SKM-1 treated with dmso at 0.1 percent for 144 hours (cell line): ENCODE results near the gene RACK1.
"Not testable (repeated sequence)": the region's sequence is repeated elsewhere in the genome, so short reads cannot be mapped to it uniquely, and the experiment has no call there.

Experiments
- DNase-seq: peaks from one replicate; lab custom pipeline; 2025; ENCODE audit not compliant: unreplicated experiment; lab: John Stamatoyannopoulos, UW

RACK1 gene

DNA sequence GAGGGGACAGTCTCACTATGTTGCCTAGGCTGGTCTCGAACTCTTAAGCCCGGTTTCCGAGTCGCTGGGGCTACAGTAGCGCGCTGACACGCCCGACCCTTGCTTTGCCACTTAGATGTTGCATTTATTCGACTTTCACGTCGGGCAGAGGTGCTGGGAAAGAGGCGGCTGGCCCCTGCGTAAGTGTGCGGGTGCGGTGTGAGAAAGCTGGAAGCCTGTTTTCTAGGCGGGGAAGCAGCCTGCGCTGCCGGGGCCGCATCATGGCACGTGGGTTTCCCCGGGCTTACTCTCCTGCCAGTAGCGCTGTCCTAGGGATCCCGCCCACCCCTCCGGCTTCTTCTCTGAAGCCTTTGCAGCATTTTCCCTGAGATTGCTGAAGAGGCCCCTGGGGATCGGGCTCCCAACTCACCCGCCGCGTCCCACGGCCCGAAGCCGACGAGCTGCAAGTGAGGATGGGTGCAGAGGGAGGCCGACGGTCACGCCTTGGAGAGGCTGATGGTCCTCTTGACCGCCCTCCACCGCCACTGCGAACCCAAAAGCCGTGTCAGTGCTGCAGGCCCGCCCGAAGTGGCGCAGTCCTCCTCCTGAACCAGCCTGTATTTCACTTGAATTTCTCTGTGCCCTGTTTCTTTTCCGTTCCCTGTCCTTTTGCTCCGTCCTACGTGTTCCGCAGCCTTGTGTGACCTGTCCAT is 26.4 kb downstream of the RACK1 start:
- DNase-seq: no peak

- DNase-seq: no peak
Observed at GRCh38 chr5:181215997-181216989, 27.4 kb downstream of the RACK1 start.

DNA sequence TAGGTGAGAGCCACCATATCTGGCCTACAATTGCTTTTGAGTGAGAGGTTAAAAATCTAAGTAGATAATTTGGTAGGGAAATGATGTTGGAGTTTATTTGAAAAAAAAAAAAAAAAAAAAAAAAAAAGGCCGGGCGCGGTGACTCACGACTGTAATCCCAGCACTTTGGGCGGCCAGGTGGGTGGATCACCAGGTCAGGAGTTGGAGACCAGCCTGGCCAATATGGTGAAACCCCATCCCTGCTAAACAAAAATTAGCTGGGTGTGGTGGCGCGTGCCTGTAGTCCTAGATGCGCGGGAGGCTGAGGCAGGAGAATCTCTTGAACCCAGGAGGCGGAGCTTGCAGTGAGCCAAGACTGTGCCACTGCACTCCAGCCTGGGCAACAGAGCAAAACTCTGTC is 29.5 kb downstream of the RACK1 start:
- not testable (repeated sequence) for DNase-seq

DNA sequence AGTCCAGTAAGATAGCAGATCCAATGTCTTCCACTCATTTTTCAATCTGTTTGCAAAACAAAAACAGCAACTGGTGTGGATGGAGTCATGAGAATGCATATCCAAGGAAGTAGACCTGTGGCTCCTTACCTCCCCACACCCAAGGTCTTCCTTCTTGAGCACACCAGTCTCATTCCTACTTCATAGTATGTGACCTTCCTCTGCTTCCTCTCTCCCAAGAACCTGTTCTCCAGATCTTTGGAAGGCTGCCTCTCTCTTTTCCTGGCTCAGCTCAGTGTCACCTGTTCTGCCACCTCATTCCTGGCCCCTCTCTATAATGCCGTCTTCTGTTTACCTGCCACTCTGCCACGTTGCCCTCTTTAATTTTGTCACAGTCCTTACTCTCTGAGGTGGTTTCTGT is 30.8 kb downstream of the RACK1 start:
- no peak for DNase-seq

DNA sequence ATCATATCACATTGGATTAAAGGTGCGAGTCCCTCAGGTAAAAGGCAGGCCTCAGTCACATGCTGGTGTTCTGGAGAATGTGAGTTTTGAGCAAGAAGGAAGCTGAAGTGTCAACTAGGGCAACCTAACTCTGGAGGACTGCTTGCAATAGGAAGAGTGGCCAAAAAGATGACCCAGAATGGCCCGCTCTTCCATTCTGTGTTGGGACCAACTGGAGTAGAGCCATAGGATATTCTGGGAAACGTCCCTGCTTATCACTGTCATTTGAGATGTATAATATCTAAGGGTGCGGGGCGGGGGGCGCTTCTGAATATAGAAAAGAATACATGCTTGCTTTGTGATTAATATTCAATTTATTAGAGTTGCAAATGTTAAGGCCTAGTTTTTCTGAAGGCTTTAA is 31.6 kb downstream of the RACK1 start:
- DNase-seq: no peak

DNA sequence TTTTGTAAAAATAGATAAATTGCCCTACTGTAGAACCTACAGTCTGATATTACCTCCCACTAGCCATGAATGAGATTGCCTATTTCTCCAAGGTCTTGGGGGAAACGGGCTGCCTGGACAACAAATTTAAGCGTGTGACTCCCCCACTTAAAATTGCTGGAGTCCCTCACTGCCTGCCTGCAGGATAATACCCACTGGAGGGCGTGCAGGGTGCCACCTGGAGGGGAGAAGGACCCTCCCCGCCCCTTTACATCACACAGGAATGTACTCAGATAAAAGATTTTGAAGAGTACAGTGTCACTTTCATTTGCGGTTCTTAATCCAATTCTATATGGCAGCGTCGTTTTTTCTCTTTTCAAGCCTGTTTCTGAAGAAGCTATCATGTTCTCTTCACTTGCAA is 32.5 kb downstream of the RACK1 start:
- no peak for DNase-seq

GRCh38 chr5:181210698-181211097 is 33.0 kb downstream of the RACK1 start:
- DNase-seq: not testable (repeated sequence)

DNA sequence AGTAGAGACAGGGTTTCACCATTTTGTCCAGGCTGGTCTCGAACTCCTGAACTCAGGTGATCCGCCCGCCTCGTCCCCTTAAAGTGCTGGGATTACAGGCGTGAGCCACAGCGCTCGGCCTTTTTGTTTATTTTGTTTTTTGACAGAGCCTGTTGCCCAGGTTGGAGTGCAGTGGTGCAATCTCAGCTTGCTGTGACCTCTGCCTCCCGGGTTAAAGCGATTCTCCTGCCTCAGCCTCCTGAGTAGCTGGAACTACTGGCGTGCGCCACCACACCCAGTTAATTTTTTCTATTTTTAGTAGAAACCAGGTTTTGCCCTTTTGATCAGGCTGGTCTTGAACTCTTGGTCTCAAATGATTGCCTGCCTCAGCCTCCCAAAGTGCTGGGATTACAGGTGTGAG is 33.6 kb downstream of the RACK1 start:
- not testable (repeated sequence) for DNase-seq

GRCh38 chr5:181209006-181209405 is 34.7 kb downstream of the RACK1 start:
- not testable (repeated sequence) for DNase-seq

- no peak for DNase-seq
Observed at GRCh38 chr5:181207960-181208253, 35.8 kb downstream of the RACK1 start.

DNA sequence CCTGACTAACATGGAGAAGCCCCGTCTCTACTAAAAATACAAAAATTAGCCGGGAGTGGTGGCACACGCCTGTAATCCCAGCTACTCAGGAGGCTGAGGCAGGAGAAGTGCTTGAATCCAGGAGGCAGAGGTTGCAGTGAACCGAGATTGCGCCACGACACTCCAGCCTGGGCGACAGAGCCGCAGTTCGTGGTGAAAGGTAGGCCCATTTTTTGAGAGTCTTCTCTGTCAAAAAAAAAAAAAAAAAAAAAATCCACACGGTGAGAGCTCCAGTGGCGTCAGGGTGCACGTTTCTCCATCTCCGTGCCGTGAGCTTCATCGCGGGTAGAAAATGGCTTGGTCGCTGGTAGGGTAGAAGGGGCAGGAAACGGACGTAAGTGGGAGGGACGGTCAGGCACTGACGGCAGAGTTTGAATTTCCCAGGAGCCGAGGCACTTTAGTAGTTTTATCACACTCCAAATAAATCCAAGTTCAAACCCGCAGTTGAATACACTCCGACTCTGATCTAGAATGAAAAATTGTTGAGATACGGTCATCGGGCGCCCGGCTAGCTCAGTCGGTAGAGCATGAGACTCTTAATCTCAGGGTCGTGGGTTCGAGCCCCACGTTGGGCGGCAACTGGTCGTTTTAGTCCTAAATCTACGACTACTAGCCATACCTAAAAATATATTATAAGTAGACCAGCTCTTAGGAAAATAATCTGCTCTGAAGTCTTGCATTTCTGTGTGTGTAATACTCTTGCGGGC is 36.3 kb downstream of the RACK1 start:
- no peak for DNase-seq

DNA sequence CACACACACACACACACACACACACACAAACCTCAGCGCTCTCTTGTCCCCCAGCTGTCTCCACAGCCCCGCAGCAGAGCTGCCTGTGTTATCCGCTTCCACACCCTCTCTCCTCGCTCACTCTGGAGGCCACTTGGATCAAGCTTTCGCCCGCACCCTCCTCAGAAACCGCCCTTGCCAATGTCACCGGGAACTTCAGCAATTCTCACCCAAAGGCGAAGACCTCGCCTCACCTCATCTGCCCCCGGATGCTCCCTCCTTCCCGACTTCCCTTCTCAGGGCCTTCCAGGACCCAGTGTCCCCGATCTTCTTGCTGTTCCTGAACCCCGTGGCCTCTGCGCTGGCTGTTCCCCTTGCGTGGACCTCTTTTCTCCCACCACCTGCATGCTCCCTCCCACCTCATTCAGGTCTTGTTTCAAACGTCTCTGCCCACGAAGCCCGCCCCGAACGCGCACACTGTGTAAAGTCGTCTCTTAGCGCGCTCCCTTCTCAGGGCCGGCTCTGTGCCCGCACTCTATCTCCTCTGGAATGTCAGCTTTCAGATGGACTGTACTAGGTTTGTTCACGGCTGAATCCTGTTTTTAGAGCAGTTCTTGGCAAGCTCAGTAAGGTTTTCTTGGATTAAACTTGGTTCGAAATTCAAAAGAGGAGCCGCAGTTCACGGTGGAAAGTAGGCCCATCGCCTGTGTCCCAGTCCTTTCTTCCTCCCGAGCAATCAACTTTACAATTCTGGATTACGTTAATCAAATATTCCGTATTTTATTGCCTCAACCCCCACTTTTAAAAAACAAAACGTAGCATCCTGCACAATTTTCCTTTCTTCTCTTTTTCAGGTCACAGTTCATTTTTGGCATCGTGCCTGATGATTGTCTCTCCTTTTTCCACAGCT is 37.7 kb downstream of the RACK1 start:
- no peak for DNase-seq

- DNase-seq: no peak
Observed at GRCh38 chr5:181204826-181205760, 38.6 kb downstream of the RACK1 start, which contains the start of gene TRIM7. TSS of gene TRIM7 (minus strand) at chr5:181205196. CDS start at chr5:181205110, 86 bp downstream.

- DNase-seq: no peak
Observed at GRCh38 chr5:181204113-181204825, 39.4 kb downstream of the RACK1 start.

DNA sequence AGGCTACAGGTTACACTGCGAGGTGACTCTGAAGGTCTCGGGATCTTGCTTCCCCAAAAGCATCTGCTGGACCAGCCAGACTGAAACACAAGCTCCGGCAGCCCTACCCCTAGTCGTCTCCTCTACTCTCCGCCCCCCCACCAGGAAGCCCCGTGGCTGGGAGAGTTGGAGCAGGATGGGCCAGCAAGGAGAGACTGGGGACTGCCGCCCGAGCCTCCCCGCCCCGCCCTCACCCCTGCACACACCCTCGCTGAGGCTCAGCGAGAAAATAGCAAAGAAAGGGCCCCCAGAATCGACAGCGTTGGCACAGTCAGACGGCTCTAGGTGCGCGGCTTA is 40.0 kb downstream of the RACK1 start:
- DNase-seq: no peak

DNA sequence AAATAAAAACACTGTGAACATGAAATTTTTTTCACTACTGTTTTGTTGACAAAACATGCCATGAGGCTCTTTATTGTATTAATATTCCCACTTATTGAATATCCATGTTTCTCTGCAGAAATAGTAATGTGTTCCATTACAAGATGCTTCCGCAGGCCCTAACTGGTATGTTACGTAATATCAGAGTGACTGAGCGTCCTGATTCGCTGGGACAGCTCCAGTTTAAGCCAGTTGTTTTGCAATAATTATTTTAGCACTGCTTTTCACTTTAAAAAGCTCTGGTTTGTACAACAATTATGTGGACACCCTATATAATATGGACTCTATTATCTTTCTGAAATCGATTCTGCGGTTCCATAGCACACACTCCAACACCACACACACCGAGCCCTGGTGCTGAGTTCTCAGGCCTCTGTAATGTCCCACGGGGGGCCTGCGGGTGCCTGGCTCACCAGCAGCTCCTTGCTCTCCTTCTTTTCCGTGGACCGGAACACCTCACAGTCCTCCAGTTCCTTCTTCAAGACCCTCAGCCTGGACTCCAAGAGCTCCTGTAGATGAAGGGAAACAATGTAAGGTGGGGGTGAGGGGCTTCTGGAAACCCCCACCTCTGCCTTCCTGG is 40.5 kb downstream of the RACK1 start:
- DNase-seq: no peak

DNA sequence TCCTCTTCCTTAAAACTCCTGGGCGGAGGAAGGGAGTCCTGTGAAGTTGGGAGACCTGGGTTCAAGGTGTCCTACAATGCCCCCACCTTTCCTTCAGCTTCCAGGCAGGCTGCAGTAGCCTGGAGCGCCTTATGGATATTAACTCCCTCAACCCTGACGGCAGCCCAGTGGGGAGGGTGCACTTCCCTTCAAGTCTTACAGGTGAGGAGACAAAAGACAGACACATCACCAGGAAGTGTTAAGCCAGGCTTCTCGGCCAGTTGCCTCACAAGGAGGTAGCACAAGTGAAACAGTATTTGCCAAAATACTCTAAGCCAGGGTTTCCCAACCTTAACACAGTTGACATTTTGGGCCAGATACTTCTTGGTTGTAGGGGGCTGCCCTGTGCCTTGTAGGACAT is 42.9 kb downstream of the RACK1 start:
- DNase-seq: no peak

- no peak for DNase-seq
Observed at GRCh38 chr5:181199881-181200638, 43.6 kb downstream of the RACK1 start.
